CD14-positive monocyte (primary cell): ENCODE results near the gene SAV1. TPM values are rescaled to one million over a fixed set of nuclear protein-coding genes. Genes with fewer than 3 reads are reported as not detected.

Source experiments
- DNase-seq, 3 donors: peaks; one replicate each; pipeline ENCODE4 v3.0.0-alpha.2; 2011 to 2022
- H2AFZ ChIP-seq: 2 replicates; pipeline ENCODE4 v1.6.0; 2012; ENCODE audit warnings: mild to moderate bottlenecking, low read depth, low read length, inconsistent platforms; ENCODE audit not compliant: insufficient read depth, poor library complexity, severe bottlenecking
- H3K27ac ChIP-seq, 2 donors: 1 replicate in 1 of 2; 2 replicates in 1 of 2; pipeline ENCODE4 v1.5.1; 2012 to 2013; ENCODE audit warnings: low read length in 2 of 2, control low read depth in 1 of 2, inconsistent platforms in 1 of 2, low read depth in 1 of 2, mild to moderate bottlenecking in 1 of 2
- H3K27me3 ChIP-seq, 2 donors: one replicate each; pipeline versions ENCODE4 v1.6.0 to v1.6.1; 2011 to 2013; ENCODE audit warnings: low read length in 2 of 2; ENCODE audit not compliant: control insufficient read depth in 2 of 2, insufficient read depth in 2 of 2
- H3K36me3 ChIP-seq, 2 donors: replicated peaks in 1 of 2; 1 replicate in 1 of 2; 2 replicates in 1 of 2; pipeline versions ENCODE4 v1.5.1 to v1.6.1; 2012 to 2013; ENCODE audit warnings: low read length in 2 of 2, control low read depth in 1 of 2, inconsistent platforms in 1 of 2, mild to moderate bottlenecking in 1 of 2; ENCODE audit not compliant: insufficient read depth in 2 of 2, control insufficient read depth in 1 of 2
- H3K4me1 ChIP-seq, 2 donors: 1 replicate in 1 of 2; 2 replicates in 1 of 2; pipeline versions ENCODE4 v1.5.1 to v1.6.1; 2012 to 2013; ENCODE audit warnings: low read length in 2 of 2, control low read depth in 1 of 2, inconsistent platforms in 1 of 2, mild to moderate bottlenecking in 1 of 2, moderate library complexity in 1 of 2; ENCODE audit not compliant: insufficient read depth in 2 of 2, control insufficient read depth in 1 of 2
- H3K4me2 ChIP-seq: replicated peaks from 2 replicates; pipeline ENCODE3; 2012; ENCODE audit warnings: low read length, moderate library complexity, mild to moderate bottlenecking; ENCODE audit not compliant: poor library complexity, severe bottlenecking; ENCODE audit errors: extremely low read depth
- H3K4me3 ChIP-seq, 3 experiments: fragments of 200-600 bp in 1 of 3; sonication (generic) in 1 of 3; replicated peaks in 1 of 3; 1 replicate in 2 of 3; 2 replicates in 1 of 3; pipeline ENCODE4 v1.5.1; 2011 to 2013; ENCODE audit warnings: low read length in 3 of 3, mild to moderate bottlenecking in 3 of 3, control low read depth in 2 of 3, low read depth in 2 of 3, inconsistent platforms in 1 of 3, moderate library complexity in 1 of 3
- H3K79me2 ChIP-seq: 2 replicates; pipeline ENCODE4 v1.6.0; 2012; ENCODE audit warnings: mild to moderate bottlenecking, control low read depth, inconsistent platforms, low read length, moderate library complexity; ENCODE audit not compliant: insufficient read depth
- H3K9ac ChIP-seq: 2 replicates; pipeline ENCODE4 v1.6.0; 2017; ENCODE audit warnings: low read length, mild to moderate bottlenecking; ENCODE audit not compliant: insufficient read depth, poor library complexity, severe bottlenecking
- H3K9me3 ChIP-seq, 2 donors: replicated peaks in 1 of 2; 1 replicate in 1 of 2; 2 replicates in 1 of 2; pipeline versions ENCODE4 v1.5.1 to v1.6.1; 2012 to 2013; ENCODE audit warnings: low read length in 2 of 2, control low read depth in 1 of 2; ENCODE audit not compliant: control insufficient read depth in 1 of 2, insufficient read depth in 1 of 2
- H4K20me1 ChIP-seq: 2 replicates; pipeline ENCODE4 v1.6.0; 2012; ENCODE audit warnings: mild to moderate bottlenecking, low read length, control low read depth, moderate library complexity; ENCODE audit not compliant: insufficient read depth
- H3K27ac Mint-ChIP-seq, 7 donors: one replicate each; pipeline ENCODE4 v1.8.0; 2020; ENCODE audit warnings: mild to moderate bottlenecking in 7 of 7, mixed read lengths in 7 of 7, moderate library complexity in 6 of 7, inconsistent platforms in 2 of 7
- H3K27me3 Mint-ChIP-seq, 3 donors: one replicate each; pipeline ENCODE4 v1.8.0; 2021 to 2022; ENCODE audit warnings: low read depth in 3 of 3, mild to moderate bottlenecking in 3 of 3, mixed read lengths in 3 of 3, moderate library complexity in 3 of 3, inconsistent platforms in 1 of 3
- H3K36me3 Mint-ChIP-seq, 2 donors: one replicate each; pipeline ENCODE4 v1.8.0; 2020; ENCODE audit warnings: mixed read lengths in 2 of 2, inconsistent platforms in 1 of 2, mild to moderate bottlenecking in 1 of 2
- H3K4me1 Mint-ChIP-seq: one replicate; pipeline ENCODE4 v1.8.0; 2020; ENCODE audit warnings: mild to moderate bottlenecking, mixed read lengths
- H3K4me3 Mint-ChIP-seq, 2 donors: one replicate each; pipeline ENCODE4 v1.8.0; 2020; ENCODE audit warnings: mild to moderate bottlenecking in 2 of 2, mixed read lengths in 2 of 2, moderate library complexity in 1 of 2
- H3K9me3 Mint-ChIP-seq, 7 donors: one replicate each; pipeline ENCODE4 v1.8.0; 2020 to 2022; ENCODE audit warnings: mixed read lengths in 7 of 7, mild to moderate bottlenecking in 6 of 7, moderate library complexity in 6 of 7, inconsistent platforms in 2 of 7
- WGBS: methylation state at CpG from one replicate; pipeline ENCODE4 v1.1.5; 2013; ENCODE audit warnings: missing lambda C conversion rate; ENCODE audit not compliant: insufficient coverage; 5-methylcytosine and 5-hydroxymethylcytosine counted together
- intact Hi-C, 2 donors: fragments of 100-400 bp; cut with micrococcal nuclease; formaldehyde crosslinking; loops; one replicate each; pipeline versions ENCODE4 v1.15.0 to v1.15.1; 2023
- polyA plus RNA-seq, 3 donors: library from polyadenylated mRNA; depleted of rRNA in 1 of 3; unstranded in 2 of 3; stranded (reverse) in 1 of 3; fragments of 300-500 nt in 2 of 3; fragments of >200 nt in 1 of 3; fragmentation: Illumina TruSeq in 2 of 3; gene quantifications; 1 replicate in 2 of 3; 2 replicates in 1 of 3; pipeline ENCODE4 v1.2.3, GENCODE V29; 2012 to 2021
- TF ChIP-seq, protein P1 (sequence below): fragments of 200-600 bp; IDR thresholded peaks from one replicate; pipeline ENCODE4 v1.8.0; 2022; ENCODE audit warnings: antibody characterized with exemption, mild to moderate bottlenecking

The SAV1 gene
- polyA plus RNA-seq, 3 donors = 1.8 to 5.1 (median 4.8) TPM

DNA sequence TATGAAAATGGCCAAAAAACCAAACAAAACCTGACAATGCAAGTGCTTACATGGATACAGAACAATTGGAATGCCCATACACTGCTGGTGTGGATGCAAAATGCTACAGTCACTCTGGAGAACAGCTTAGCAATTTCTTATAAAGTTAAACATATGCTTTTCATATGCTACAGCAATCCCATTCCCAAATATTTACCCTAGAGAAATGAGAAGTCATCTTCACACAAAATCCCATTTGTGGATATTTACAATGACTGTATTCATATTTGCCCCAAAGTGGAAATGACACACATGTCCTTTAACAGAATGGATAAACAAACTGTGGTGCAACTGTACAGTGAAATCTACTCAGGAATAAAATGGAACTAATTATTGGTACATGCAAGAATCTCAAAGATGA is 20.4 kb downstream of the SAV1 start:
- no peaks in the 10 kb centered on the region for H3K4me1 ChIP-seq
- no peak overlapping the region for H3K4me2 ChIP-seq

GRCh38 chr14:50647282-50647681 is 20.8 kb downstream of the SAV1 start:
- no peak overlapping the region for H3K4me3 ChIP-seq

More for the DNA sequence above, 20.4 kb downstream of the SAV1 start:
- no peak for DNase-seq
- Mint-ChIP-seq H3K4me1 (no peaks in the 10 kb centered on the region), H3K27me3 (peaks cover 0 to 2% (median 0%) of the 10 kb centered on the region in 3 donors), H3K27ac (no peak overlapping the region), H3K4me3 (no peak overlapping the region), H3K36me3 (peaks cover 15 to 18% of the 10 kb centered on the region in 2 donors), H3K9me3 (peaks cover 0 to 3% (median 0%) of the 10 kb centered on the region in 7 donors)
- H3K4me3 ChIP-seq = no peak overlapping the region
- no peaks in the 10 kb centered on the region for H3K27me3 ChIP-seq
- no peaks in the 10 kb centered on the region for H3K79me2 ChIP-seq
- peaks cover 0 to 5% of the 10 kb centered on the region in 2 donors for H3K36me3 ChIP-seq
- intact Hi-C loops = no loop called here
- no peaks in the 10 kb centered on the region for H4K20me1 ChIP-seq
- TF ChIP-seq, protein P1, sequence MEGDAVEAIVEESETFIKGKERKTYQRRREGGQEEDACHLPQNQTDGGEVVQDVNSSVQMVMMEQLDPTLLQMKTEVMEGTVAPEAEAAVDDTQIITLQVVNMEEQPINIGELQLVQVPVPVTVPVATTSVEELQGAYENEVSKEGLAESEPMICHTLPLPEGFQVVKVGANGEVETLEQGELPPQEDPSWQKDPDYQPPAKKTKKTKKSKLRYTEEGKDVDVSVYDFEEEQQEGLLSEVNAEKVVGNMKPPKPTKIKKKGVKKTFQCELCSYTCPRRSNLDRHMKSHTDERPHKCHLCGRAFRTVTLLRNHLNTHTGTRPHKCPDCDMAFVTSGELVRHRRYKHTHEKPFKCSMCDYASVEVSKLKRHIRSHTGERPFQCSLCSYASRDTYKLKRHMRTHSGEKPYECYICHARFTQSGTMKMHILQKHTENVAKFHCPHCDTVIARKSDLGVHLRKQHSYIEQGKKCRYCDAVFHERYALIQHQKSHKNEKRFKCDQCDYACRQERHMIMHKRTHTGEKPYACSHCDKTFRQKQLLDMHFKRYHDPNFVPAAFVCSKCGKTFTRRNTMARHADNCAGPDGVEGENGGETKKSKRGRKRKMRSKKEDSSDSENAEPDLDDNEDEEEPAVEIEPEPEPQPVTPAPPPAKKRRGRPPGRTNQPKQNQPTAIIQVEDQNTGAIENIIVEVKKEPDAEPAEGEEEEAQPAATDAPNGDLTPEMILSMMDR = no peak
- no peaks in the 10 kb centered on the region for H3K9me3 ChIP-seq
- H3K27ac ChIP-seq = no peak overlapping the region
- no peak overlapping the region for H2AFZ ChIP-seq
- no peak overlapping the region for H3K9ac ChIP-seq

More at GRCh38 chr14:50647282-50647681, 20.8 kb downstream of the SAV1 start:
- H3K36me3 ChIP-seq = peaks cover 0 to 9% of the 10 kb centered on the region in 2 donors
- no peaks in the 10 kb centered on the region for H3K4me1 ChIP-seq
- DNase-seq = no peak
- H2AFZ ChIP-seq = no peak overlapping the region
- no peaks in the 10 kb centered on the region for H3K9me3 ChIP-seq
- TF ChIP-seq, protein P1 = no peak
- no CpG with 5 or more reads among the region's 6 CpGs for WGBS
- H3K27me3 ChIP-seq = no peaks in the 10 kb centered on the region
- H3K27ac ChIP-seq = no peak overlapping the region
- no peak overlapping the region for H3K9ac ChIP-seq
- H3K36me3 Mint-ChIP-seq = peaks cover 15 to 17% of the 10 kb centered on the region in 2 donors
- no peaks in the 10 kb centered on the region for H4K20me1 ChIP-seq
- no peaks in the 10 kb centered on the region for H3K4me1 Mint-ChIP-seq
- H3K9me3 Mint-ChIP-seq = peaks cover 0 to 3% (median 0%) of the 10 kb centered on the region in 7 donors
- no peak overlapping the region for H3K4me2 ChIP-seq
- intact Hi-C loops = no loop called here
- peaks cover 0 to 2% (median 0%) of the 10 kb centered on the region in 3 donors for H3K27me3 Mint-ChIP-seq
- no peaks in the 10 kb centered on the region for H3K79me2 ChIP-seq
- H3K4me3 Mint-ChIP-seq = no peak overlapping the region
- H3K27ac Mint-ChIP-seq = no peak overlapping the region
